ENCODE results near the gene SDK2.

Gene SDK2

DNA sequence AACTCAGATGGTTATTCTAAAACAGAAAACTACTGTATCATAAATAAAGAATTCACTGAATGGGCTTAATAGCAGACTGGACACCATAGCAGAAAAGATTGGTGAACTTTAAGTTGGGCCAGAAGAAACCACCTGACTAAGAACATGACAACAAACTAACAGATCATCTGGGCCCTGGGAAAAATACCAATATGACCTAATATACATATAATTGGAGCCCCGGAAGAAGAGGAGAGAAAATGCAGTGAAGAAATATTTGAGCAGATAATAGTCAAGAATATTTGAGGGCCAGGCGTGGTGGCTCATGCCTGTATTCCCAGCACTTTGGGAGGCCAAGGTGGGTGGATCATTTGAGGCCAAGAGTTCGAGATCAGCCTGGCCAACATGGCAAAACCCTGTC is 25.5 kb upstream of the SDK2 start:
- TF ChIP-seq, protein P1, sequence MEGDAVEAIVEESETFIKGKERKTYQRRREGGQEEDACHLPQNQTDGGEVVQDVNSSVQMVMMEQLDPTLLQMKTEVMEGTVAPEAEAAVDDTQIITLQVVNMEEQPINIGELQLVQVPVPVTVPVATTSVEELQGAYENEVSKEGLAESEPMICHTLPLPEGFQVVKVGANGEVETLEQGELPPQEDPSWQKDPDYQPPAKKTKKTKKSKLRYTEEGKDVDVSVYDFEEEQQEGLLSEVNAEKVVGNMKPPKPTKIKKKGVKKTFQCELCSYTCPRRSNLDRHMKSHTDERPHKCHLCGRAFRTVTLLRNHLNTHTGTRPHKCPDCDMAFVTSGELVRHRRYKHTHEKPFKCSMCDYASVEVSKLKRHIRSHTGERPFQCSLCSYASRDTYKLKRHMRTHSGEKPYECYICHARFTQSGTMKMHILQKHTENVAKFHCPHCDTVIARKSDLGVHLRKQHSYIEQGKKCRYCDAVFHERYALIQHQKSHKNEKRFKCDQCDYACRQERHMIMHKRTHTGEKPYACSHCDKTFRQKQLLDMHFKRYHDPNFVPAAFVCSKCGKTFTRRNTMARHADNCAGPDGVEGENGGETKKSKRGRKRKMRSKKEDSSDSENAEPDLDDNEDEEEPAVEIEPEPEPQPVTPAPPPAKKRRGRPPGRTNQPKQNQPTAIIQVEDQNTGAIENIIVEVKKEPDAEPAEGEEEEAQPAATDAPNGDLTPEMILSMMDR (IDR thresholded peaks at IDR 0.05; ENCODE audit: borderline replicate concordance, insufficient read depth, low read depth, low read length), result no peak
- H3K4me3 ChIP-seq (ENCODE audit: low read depth, low read length), result no peak overlapping the region

DNA sequence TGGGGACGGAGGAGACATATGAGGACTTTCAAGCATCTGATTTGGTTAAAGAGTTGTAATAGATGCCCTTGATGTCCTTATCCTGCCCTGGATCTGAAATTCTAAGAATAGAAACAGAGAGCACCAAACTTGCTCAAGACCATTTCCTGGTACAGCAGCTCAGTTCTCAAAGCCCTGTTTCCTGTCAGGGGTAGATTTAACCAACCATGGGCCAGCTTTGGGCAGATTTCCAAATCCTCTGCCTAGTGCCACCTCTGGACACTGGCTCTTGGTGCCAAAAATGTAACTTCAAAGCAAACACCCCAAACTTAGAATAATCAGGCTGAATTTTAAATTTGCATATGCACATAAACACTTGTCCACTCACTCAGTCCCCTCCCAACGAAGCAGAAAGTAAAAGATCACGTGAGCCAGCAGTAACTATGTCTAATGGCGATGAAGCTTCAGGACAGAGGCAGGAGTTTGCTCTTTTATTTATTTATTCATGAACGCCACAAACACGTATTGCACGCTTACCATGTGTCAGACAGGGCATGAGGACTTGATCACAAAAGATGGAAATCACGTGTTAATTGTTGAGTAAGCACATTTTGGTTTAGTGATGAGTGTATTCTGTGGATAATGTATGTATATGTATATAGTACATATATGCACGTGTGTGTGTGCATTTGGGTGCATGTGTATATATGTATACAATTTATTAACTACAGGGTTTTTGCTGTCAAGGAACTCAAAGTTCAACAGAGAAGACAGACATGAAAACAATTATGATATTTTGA is 23.1 kb upstream of the SDK2 start:
- H3K4me3 ChIP-seq (ENCODE audit: low read depth, low read length), result no peak overlapping the region
- TF ChIP-seq, protein P1 (IDR thresholded peaks at IDR 0.05; ENCODE audit: borderline replicate concordance, insufficient read depth, low read depth, low read length), result no peak

DNA sequence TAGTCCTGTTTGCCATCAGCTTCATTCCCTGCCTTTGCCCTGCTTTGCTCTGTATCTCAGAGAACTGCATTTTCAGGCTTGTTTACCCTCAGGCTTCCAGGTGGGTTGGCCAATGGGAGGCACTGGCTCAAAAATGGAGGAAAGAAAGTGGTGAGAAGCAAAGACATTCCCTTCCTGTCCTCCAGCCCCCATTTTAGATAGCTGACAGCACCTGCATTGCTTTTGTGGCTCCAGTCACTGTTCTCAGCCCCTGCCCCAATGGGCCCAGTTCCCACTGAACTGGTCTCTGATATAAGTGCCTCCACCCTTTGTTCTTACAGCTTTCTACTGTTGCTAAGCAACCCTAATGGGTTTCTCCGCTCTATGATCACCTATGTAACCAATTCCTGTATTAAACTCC is 19.4 kb upstream of the SDK2 start:
- TF ChIP-seq, protein P1 (IDR thresholded peaks at IDR 0.05; ENCODE audit: borderline replicate concordance, insufficient read depth, low read depth, low read length), result no peak

DNA sequence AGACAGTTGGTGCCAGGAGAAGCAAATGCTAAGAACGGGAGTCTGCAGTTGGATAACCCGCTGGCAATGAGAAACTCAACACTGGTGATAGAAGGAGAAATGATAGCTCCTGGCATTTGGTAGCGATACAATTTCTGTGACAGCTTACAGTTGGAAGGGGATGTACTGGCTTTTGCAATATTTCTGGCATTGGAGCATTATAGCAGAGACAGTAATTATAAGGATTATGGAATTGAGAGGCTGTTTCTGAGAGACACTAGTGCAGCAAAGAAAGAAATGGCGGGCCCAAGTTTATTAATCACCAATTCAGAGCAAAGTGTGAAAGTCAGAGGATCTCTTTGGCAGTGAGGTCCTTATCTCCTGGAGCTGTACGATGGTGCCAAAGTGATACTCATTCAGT is 16.1 kb upstream of the SDK2 start:
- H3K4me3 ChIP-seq (ENCODE audit: low read depth, low read length), result no peak overlapping the region
- TF ChIP-seq, protein P1 (IDR thresholded peaks at IDR 0.05; ENCODE audit: borderline replicate concordance, insufficient read depth, low read depth, low read length), result no peak

More for the DNA sequence above, 19.4 kb upstream of the SDK2 start:
- no peak overlapping the region for H3K4me3 ChIP-seq (ENCODE audit: low read depth, low read length)

DNA sequence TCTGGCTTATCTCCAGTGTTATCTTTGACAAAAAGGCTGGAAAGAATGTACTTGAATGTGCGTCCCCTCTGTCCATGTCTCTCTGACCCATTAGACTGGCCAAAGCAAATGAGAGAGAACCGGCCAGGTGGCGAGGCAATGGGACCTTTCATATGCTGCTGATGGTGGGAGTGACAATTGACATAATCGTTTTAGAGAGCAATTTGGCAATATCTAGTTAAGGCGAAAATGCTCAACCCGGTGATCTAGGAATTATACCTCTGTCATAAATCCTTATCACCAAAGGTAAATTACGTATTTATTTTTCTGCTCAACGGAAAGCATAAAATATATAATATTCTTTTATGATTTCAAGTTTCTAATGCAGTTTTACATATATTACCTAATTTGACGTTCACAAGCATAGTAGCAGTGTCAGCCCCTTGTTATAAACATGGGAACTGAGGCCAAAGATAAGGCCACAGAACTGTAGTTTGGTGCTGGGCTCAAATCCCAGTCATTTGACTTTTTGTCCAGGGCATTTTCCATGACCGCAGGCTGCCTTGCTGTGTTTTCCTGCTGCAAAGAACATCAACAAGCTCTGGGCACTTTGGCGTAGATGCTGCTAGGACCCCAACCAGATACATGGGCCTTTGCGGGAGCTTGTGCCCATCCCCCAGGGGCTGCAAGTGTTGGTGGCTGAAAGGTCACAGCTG is 14.7 kb upstream of the SDK2 start:
- H3K4me3 ChIP-seq (ENCODE audit: low read depth, low read length), result no peak overlapping the region
- TF ChIP-seq, protein P1 (IDR thresholded peaks at IDR 0.05; ENCODE audit: borderline replicate concordance, insufficient read depth, low read depth, low read length), result no peak

DNA sequence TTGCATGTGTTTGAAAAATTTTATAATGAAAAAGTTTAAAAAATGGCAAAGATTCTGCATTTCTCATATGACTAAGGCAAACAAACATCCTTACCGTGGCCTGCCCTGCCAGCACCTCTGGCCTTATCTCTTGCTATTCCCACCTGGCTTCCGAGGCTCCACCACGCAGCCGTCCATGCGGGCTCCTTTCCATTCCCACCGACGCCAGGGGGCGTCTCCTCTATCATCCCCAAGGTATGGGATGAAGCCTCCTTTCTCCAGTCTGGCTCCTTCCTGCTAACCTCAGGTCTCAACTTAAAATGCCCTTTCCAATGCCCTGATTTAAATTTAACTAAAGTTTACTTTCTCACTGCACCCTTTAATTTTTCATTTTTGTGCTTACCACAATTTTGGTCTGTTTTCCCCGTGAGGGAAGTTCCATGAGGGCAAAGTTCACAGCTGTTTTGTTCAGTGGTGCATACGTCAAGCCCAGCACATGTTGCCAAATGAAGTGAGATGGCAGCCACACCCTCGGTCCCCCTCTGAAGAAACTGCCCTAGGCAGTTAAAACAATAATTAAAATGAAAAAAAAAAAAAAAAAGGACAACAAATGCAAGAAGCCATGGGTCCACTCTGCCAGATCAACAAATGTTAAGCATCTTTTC is 13.3 kb upstream of the SDK2 start:
- no peak overlapping the region for H3K4me3 ChIP-seq (ENCODE audit: low read depth, low read length)
- TF ChIP-seq, protein P1 (IDR thresholded peaks at IDR 0.05; ENCODE audit: borderline replicate concordance, insufficient read depth, low read depth, low read length), result peak; percentile 35; the same call in 1 of the 2 replicates

Measured in GM12875 (cell line).